ENCODE measurements around the gene LRMDA.

LRMDA gene

GRCh38 chr10:75449382-75450074 lies 18.1 kb downstream of the LRMDA start:
- DNase-seq (ENCODE audit: low read depth), result no peak

- DNase-seq (ENCODE audit: low read depth), result no peak
Measured at GRCh38 chr10:75450075-75450445, 18.6 kb downstream of the LRMDA start.

- no peak for DNase-seq (ENCODE audit: low read depth)
Measured at GRCh38 chr10:75450644-75451640, 19.5 kb downstream of the LRMDA start.

GRCh38 chr10:75451831-75452230 lies 20.4 kb downstream of the LRMDA start:
- no peak for DNase-seq (ENCODE audit: low read depth)

- no peak for DNase-seq (ENCODE audit: low read depth)
Measured at GRCh38 chr10:75452997-75453396, 21.6 kb downstream of the LRMDA start.

- DNase-seq (ENCODE audit: low read depth), result no peak
Measured at GRCh38 chr10:75456122-75456521, 24.7 kb downstream of the LRMDA start.

- DNase-seq (ENCODE audit: low read depth), result no peak
Measured at GRCh38 chr10:75460059-75460458, 28.6 kb downstream of the LRMDA start.

GRCh38 chr10:75461672-75462649 lies 30.5 kb downstream of the LRMDA start:
- DNase-seq (ENCODE audit: low read depth), result no peak

- no peak for DNase-seq (ENCODE audit: low read depth)
Measured at GRCh38 chr10:75462865-75463264, 31.4 kb downstream of the LRMDA start.

- DNase-seq (ENCODE audit: low read depth), result peak; percentile 33
Measured at GRCh38 chr10:75464478-75465449, 33.3 kb downstream of the LRMDA start.

GRCh38 chr10:75465450-75465827 lies 34.0 kb downstream of the LRMDA start:
- DNase-seq (ENCODE audit: low read depth), result peak; percentile 7

GRCh38 chr10:75466001-75466400 lies 34.6 kb downstream of the LRMDA start:
- no peak for DNase-seq (ENCODE audit: low read depth)

- no peak for DNase-seq (ENCODE audit: low read depth)
Measured at GRCh38 chr10:75466886-75467285, 35.5 kb downstream of the LRMDA start.

- DNase-seq (ENCODE audit: low read depth), result no peak
Measured at GRCh38 chr10:75468612-75469005, 37.2 kb downstream of the LRMDA start.

GRCh38 chr10:75469006-75469616 lies 37.7 kb downstream of the LRMDA start:
- DNase-seq (ENCODE audit: low read depth), result peak; percentile 95

- peak; percentile 67 for DNase-seq (ENCODE audit: low read depth)
Measured at GRCh38 chr10:75470901-75471300, 39.5 kb downstream of the LRMDA start.

GRCh38 chr10:75472685-75473084 lies 41.3 kb downstream of the LRMDA start:
- DNase-seq (ENCODE audit: low read depth), result no peak

- no peak for DNase-seq (ENCODE audit: low read depth)
Measured at GRCh38 chr10:75474106-75474505, 42.7 kb downstream of the LRMDA start.

- peak; percentile 7 for DNase-seq (ENCODE audit: low read depth)
Measured at GRCh38 chr10:75475460-75476182, 44.2 kb downstream of the LRMDA start.

GRCh38 chr10:75476569-75476968 lies 45.1 kb downstream of the LRMDA start:
- DNase-seq (ENCODE audit: low read depth), result no peak
